IPS-20b (cell line): Measurements from ENCODE around the gene RERE.

ENCODE experiments used
- H3K27ac ChIP-seq: one replicate; pipeline ENCODE4 v1.5.1; 2013; ENCODE audit warnings: low read length
- H3K27me3 ChIP-seq: 2 replicates; pipeline ENCODE4 v1.6.1; 2013; ENCODE audit warnings: mild to moderate bottlenecking, low read length, inconsistent platforms; ENCODE audit not compliant: insufficient read depth
- H3K36me3 ChIP-seq: 2 replicates; pipeline ENCODE4 v1.6.1; 2013; ENCODE audit warnings: low read depth, mild to moderate bottlenecking, inconsistent platforms, low read length, moderate library complexity; ENCODE audit not compliant: insufficient read depth
- H3K4me1 ChIP-seq: 2 replicates; pipeline ENCODE4 v1.6.1; 2013; ENCODE audit warnings: mild to moderate bottlenecking, control low read depth, inconsistent platforms, low read length, moderate library complexity; ENCODE audit not compliant: insufficient read depth
- H3K4me3 ChIP-seq: 2 replicates; pipeline ENCODE4 v1.5.1; 2013; ENCODE audit warnings: mild to moderate bottlenecking, low read length, inconsistent platforms
- H3K9ac ChIP-seq: 2 replicates; pipeline ENCODE4 v1.6.1; 2013; ENCODE audit warnings: low read depth, mild to moderate bottlenecking, inconsistent platforms, low read length, moderate library complexity
- H3K9me3 ChIP-seq: 2 replicates; pipeline ENCODE4 v1.6.1; 2013; ENCODE audit warnings: mild to moderate bottlenecking, low read depth, low read length, inconsistent platforms; ENCODE audit not compliant: insufficient read depth

The RERE gene

DNA sequence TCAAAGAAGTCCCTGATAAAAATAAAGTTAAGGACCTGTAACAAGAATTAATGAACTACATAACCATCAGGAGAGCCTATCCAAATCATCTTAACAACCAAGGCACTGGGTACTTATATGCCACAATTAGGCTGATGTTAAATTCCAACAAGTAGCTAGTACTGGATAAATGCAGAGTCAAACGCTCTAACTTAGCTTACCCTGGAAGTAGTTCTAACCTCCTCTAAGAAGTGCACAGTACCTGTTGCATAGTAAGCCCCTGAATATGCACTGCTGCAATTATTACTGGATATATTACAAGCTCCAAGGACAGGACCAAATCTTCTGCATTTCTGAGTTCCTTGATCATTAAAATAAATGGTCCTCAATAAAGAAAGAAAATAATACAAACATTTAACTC, 125.8 kb downstream of the RERE start:
- no peaks in the 10 kb centered on the region for H3K36me3 ChIP-seq
- H3K27ac ChIP-seq = no peak overlapping the region
- no peaks in the 10 kb centered on the region for H3K9me3 ChIP-seq
- H3K4me3 ChIP-seq = no peak overlapping the region
- H3K9ac ChIP-seq = no peak overlapping the region
- H3K4me1 ChIP-seq = peaks cover 19% of the 10 kb centered on the region
- H3K27me3 ChIP-seq = no peaks in the 10 kb centered on the region

DNA sequence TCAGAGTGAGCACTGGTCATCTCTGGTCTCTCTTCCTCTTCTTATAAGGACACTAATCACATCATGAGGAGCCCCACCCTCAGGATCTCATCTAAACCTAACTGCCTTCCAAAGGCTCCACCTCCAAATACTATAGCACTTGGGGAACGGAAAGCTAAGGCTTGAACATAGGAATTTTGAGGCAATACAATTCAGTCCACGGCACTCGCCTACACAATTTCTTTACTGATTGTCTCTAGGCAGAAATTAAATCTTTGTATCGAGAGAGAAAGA, 127.3 kb downstream of the RERE start:
- H3K36me3 ChIP-seq = no peaks in the 10 kb centered on the region
- H3K27ac ChIP-seq = no peak overlapping the region

DNA sequence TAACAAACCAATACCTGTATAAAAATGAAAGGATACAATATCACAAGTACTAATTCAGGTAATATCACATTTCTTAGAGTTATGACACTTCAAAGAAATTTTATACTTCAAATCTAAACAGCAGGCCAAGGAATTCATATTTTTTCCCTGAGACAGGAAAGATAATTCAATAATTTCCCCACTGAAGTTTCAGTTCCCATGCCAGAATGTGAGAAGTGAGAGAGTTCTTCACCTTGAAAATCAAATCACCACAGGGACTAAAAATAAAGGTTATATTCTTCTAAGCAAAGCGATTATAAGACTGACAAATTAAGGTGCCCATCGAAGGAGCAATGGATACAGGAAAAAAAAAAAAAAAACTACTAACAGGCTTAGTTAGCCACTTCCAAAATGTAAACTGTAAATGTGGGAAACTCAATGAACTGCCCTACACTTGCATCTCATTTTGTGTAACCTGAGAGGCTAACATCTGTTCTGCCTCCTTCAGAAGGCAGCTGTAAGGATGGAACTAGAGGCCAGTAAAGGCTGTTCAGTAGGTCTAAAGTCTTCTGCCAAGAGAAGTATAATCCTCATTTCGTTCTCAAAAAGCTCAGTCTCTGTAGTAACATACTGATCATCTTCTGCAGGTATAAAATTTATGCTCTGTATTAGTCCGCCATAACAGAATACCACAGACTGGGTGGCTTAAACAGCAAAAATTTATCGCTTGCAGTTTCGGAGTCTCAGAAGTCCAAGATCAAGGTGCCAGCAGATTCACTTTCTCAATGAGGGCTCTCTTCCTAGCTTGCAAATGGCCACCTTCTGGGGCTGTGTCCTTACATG, 127.8 kb downstream of the RERE start:
- Histone ChIP-seq H3K4me3 (no peak overlapping the region), H3K4me1 (peaks cover 16% of the 10 kb centered on the region; the same call in 1 of the 2 replicates), H3K9ac (no peak overlapping the region), H3K36me3 (no peaks in the 10 kb centered on the region), H3K9me3 (no peaks in the 10 kb centered on the region), H3K27ac (no peak overlapping the region), H3K27me3 (no peaks in the 10 kb centered on the region)

More for the DNA sequence above, 127.3 kb downstream of the RERE start:
- Histone ChIP-seq H3K27me3 (no peaks in the 10 kb centered on the region), H3K9ac (no peak overlapping the region), H3K9me3 (no peaks in the 10 kb centered on the region), H3K4me3 (no peak overlapping the region), H3K4me1 (peaks cover 11% of the 10 kb centered on the region; the same call in 1 of the 2 replicates)

DNA sequence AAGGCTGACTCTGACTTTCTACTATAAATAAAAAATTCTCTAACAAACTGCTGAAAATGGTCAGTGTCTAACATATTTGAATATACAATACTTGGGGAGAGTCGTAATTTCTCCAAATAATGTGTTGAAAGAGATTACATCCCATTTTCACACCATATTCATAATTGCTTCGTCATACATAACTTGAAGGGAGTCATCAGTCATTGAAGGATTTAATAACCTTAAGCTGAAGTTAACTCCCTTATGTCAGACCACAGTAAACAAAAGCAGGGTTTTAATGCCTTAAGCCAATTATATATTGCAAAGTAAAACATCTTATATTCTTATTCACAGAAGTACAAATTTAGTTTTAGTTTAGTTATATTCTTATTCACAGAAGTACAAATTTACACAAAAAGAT, 129.9 kb downstream of the RERE start:
- no peak overlapping the region for H3K27ac ChIP-seq
- no peak overlapping the region for H3K4me3 ChIP-seq
- peaks cover 16% of the 10 kb centered on the region; the same call in 1 of the 2 replicates for H3K4me1 ChIP-seq
- H3K9me3 ChIP-seq = no peaks in the 10 kb centered on the region
- no peaks in the 10 kb centered on the region for H3K27me3 ChIP-seq
- no peaks in the 10 kb centered on the region for H3K36me3 ChIP-seq
- no peak overlapping the region for H3K9ac ChIP-seq

DNA sequence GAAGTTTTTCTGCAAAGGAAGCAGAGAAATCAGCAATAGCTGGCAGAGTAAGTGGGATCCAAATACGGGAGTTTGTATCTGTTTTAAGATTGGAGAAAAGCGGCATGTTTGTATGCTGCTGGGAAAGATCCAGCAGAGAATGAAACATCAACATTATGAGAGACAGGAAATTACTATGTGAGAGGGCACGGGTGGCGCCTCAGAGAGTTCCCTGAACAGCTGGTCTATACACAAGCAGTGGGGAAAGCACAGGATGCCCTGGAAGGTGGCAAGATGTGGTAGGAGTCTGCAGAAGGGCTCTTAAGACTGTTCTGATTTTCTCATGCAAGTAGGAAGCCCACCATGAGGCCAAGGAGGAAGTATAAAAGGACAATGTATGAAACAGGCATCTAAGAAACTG, 130.4 kb downstream of the RERE start:
- Histone ChIP-seq H3K4me3 (no peak overlapping the region), H3K9ac (no peak overlapping the region), H3K9me3 (no peaks in the 10 kb centered on the region), H3K27me3 (no peaks in the 10 kb centered on the region), H3K27ac (no peak overlapping the region), H3K36me3 (no peaks in the 10 kb centered on the region), H3K4me1 (peaks cover 19% of the 10 kb centered on the region; the same call in 1 of the 2 replicates)

DNA sequence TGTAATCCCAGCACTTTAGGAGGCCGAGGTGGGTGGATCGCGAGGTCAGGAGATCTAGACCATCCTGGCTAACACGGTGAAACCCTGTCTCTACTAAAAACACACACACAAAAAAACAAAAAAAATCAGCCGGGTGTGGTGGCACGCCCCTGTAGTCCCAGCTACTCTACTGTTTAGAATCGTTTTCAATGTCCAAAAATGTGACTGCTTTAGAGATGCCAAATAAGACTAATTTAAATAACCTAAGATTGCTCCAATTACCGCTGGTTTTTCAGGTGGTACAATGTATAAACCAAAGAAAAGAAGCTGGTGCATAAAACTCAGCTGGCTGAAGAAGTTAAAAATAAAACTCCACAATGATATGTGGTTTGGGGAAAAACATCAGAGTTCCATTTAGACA, 132.0 kb downstream of the RERE start:
- no peaks in the 10 kb centered on the region for H3K27me3 ChIP-seq
- H3K9ac ChIP-seq = no peak overlapping the region
- no peak overlapping the region for H3K4me3 ChIP-seq
- no peaks in the 10 kb centered on the region for H3K9me3 ChIP-seq
- no peak overlapping the region for H3K27ac ChIP-seq
- H3K4me1 ChIP-seq = peaks cover 27% of the 10 kb centered on the region; the same call in 1 of the 2 replicates
- H3K36me3 ChIP-seq = no peaks in the 10 kb centered on the region

DNA sequence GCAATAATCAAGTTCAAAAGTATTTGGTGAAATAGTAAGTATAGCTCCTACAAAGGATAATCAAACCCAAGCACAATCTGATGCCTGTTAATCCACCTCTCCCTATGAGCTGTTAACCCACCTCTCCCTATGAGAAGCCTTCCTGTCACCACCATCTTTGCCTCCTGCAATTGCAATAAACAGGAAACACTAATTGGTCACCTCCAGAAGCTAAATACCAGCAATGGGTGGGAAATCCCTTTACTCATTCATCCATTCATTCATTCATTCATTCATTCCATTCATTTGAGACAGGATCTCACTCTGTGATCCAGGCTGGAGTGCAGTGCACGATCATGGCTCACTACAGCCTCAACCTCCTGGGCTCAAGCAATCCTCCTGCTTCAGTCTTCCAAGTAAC, 132.8 kb downstream of the RERE start:
- Histone ChIP-seq H3K36me3 (no peaks in the 10 kb centered on the region), H3K9ac (no peak overlapping the region), H3K27me3 (no peaks in the 10 kb centered on the region), H3K27ac (no peak overlapping the region), H3K4me3 (no peak overlapping the region), H3K4me1 (peaks cover 31% of the 10 kb centered on the region), H3K9me3 (no peaks in the 10 kb centered on the region)

DNA sequence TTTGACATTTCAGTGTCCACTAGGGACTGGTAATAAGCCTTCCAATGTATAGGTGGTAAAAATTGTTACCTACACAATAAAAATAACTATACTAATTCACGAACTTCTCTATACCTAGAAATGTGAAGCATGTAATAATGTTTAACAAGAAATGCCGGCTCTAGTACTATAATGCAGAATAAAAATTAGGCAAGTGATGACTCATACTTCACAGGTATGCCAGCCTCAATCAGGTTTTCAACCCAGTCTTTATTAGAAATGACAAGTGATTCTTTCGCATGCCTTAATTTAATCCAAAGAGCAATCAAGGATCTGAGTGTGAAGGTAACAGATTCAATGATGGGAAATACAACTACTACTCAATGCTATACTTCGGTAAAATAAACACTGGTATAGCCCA, 134.9 kb downstream of the RERE start:
- Histone ChIP-seq H3K4me3 (no peak overlapping the region), H3K27me3 (no peaks in the 10 kb centered on the region), H3K4me1 (peaks cover 31% of the 10 kb centered on the region), H3K9ac (no peak overlapping the region), H3K36me3 (no peaks in the 10 kb centered on the region), H3K27ac (no peak overlapping the region), H3K9me3 (no peaks in the 10 kb centered on the region)

DNA sequence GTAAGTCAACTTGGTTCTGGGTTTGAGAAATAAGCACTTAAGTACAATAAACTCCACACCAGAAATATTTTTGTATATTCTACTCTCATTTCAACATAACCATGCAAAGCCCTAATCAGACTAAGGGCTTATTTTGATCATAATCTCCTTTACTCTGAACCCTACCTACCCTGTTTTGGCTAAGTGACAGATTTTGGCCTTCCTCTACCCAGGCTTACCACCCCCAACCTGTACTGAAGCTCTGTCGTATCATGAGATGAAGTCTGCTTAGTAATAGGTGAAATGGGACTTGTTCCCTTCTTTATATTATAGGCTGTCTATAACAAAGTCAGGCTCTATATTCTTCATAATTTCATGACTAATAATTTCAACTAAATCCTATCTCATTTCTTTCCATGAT, 135.5 kb downstream of the RERE start:
- H3K27me3 ChIP-seq = no peaks in the 10 kb centered on the region
- H3K4me3 ChIP-seq = no peak overlapping the region
- H3K4me1 ChIP-seq = peaks cover 27% of the 10 kb centered on the region
- H3K9ac ChIP-seq = no peak overlapping the region
- no peaks in the 10 kb centered on the region for H3K9me3 ChIP-seq
- no peak overlapping the region for H3K27ac ChIP-seq
- no peaks in the 10 kb centered on the region for H3K36me3 ChIP-seq

DNA sequence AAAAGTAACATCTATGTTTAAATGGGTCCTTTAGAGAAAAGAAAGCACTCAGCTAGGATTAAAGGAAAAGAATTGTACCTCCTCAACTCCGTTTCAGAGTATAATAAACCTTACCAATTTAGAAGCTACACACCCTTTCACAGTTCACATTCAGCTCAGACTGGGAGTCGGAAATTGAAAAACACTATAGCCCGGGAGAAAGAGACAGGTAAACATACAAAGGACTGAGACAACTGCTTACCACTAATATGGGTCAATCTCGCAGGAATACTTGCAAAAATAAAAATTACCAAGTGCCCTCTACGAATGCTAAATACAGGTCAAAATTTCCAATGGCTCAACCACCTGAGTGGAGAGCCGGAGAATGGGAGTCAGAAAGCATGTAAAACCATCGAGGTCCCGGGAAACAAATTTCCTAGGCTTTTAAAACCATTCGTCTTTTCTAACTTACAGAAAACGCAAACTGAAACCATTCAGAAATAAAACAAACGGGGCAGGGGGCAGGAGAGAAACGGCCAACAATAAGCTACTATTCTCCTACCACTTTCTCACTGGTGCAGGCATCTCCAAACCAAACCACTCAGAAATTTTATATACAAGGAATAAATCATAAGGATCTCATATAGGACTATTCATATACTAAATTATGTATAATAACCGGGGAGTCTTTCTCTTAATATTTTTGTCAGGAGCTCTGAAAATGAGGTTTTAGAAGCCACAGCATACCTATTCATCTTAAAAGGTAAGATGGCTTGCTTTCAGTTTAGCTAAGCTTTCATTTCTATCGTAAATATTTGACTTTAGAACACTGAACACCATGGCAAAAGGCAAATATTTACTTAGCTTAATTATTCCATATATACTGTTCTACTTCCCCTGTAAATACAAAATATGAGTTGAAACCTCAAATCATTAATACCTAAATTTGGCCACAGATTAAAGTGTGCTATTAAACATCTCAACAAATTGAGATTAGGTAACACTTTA, 136.5 kb downstream of the RERE start:
- Histone ChIP-seq H3K36me3 (no peaks in the 10 kb centered on the region), H3K4me3 (no peak overlapping the region), H3K9ac (peak overlapping the region; percentile 31; the same call in 1 of the 2 replicates), H3K4me1 (peaks cover 24% of the 10 kb centered on the region), H3K27me3 (no peaks in the 10 kb centered on the region), H3K9me3 (no peaks in the 10 kb centered on the region), H3K27ac (no peak overlapping the region)

DNA sequence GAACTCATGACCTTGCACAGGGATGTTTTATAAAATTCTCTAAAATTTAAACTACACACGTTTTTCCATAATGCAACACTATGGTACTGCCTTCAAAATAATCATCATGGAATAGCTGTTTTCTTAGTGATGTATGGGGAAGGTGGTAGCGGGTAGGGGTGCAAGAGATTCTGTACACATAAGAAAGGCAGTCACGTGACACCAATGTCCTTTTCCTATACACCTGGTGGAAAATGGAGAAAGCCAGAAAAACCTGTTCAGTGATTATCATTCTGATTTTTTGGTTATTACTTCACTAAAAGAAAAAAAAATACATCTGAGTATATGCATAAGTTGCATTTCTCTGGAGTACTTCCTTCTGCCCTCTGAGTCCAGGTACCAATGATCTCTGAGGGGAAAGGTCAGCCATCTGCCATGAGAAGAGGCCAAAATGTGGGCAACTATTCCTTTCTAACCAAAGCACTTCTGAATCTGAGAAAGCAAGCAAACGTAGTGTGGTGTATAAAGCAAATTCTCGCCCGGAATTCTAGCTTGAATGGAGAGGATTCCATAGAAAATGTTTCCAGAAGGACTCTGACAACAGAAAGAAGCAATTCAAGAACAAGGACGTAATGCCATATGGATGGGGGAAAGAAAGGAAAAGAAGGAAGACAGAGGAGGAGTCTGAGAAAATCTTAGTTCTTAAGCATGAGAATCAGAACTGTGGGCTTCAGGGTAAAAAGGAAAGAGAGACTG, 137.3 kb downstream of the RERE start:
- Histone ChIP-seq H3K27ac (no peak overlapping the region), H3K27me3 (no peaks in the 10 kb centered on the region), H3K9ac (peak overlapping the region; percentile 31; the same call in 1 of the 2 replicates), H3K4me1 (peaks cover 24% of the 10 kb centered on the region), H3K36me3 (no peaks in the 10 kb centered on the region), H3K9me3 (no peaks in the 10 kb centered on the region), H3K4me3 (no peak overlapping the region)
